NCI-H1694 (cell line): ENCODE data around the gene NKTR.
"Not testable (repeated sequence)": the region's sequence is repeated elsewhere in the genome, so short reads cannot be mapped to it uniquely, and the experiment has no call there.

Experiments
- DNase-seq: peaks from one replicate; lab custom pipeline; 2025; lab: John Stamatoyannopoulos, UW

NKTR gene

DNA sequence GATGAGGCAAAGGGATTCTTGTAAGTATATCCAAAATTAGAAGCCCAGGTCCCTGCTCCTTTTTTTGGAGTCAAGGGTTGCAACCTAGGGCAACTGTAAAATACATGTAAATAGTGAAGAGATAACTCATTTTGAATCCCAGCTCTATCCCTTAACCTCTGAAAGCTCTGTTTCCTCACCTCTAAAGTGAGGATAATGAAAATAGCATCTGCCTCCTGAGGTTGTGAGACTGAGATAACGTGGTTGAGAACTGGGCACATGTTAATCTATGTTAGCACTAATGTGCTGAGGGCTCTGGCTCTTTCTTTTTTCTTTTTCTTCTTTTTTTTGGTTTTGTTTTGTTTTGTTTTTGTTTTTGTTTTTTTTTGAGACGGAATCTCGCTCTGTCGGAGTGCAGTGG lies 4.8 kb upstream of the NKTR start:
- DNase-seq: no peak

DNA sequence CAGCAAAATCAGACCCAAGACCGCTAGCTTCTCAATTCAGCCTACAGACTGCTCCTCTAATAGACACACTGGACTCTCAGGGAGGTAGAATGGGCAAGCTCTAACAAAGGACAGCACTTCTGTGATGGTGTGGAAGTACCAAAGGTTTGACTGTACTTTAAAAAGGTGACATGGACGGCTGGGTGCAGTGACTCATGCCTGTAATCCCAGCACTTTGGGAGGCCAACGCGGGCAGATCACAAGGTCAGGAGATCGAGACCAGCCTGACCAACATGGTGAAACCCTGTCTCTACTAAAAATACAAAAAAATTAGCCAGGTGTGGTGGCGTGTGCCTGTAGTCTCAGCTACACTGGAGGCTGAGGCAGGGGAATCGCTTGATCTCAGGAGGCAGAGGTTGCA lies 3.4 kb upstream of the NKTR start:
- DNase-seq: not testable (repeated sequence)

DNA sequence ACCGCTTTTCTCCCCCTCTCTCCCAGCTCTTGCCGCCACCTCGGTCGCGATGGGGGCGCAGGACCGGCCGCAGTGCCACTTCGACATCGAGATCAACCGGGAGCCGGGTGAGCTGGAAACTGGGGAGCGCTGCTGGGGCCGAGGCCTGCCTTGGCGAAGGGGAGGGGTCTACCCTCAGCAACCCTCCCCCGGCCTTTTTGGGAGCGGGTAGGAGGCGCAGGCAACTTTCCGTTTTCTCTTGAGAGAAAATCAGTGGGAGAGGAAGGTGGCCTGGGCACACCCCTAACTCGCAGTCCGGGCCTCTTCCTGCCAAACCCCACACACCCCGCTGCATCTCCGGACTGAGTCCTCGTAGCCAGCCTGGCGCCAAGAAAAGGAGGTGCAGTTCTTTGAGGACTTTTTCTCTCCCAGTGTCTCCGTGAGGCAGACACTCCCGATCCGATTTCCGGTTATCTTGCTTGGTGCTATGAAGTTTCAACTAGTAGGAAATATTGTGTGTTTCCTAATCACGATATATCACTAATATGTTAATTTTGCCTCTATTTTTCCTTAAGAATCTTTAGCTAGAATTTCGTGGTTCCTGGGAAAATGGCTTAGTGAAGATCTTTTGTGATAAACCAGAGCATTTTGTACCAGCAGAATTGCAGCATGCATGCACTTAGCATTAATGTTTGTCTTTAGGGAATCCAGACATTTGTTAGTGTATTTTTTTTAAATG lies 631 bp downstream of the NKTR start:
- no peak for DNase-seq

DNA sequence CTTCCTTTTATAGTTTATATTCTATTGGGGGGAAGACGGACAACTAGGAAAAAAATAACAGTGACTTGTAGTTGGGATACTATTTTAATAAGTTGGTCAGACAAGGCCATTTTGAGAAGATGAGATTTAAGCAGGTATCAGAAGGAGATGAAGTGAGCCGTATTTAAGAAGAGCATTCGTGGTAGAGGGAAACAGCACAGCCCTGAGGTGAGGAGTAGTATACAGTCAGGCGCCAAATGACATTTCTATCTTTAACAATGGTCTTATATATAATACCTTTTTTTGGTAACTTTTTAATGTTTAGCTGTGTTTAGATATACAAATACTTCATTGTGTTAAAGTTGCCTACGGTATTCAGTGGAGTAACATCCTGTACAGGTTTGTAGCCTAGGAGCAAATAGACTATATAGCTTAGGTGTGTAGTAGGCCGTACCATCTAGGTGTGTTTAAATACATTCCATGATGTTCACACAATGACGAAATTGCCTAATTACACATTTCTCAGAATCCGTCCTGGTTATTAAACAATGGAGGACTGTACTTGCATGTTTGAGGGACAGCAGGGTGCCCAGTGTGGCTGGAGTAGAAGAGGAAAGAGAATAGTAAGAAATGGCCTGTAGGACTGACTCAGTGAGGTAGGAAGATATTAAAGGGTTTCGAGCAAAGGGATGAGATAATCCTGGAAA lies 1.6 kb downstream of the NKTR start:
- DNase-seq: no peak

DNA sequence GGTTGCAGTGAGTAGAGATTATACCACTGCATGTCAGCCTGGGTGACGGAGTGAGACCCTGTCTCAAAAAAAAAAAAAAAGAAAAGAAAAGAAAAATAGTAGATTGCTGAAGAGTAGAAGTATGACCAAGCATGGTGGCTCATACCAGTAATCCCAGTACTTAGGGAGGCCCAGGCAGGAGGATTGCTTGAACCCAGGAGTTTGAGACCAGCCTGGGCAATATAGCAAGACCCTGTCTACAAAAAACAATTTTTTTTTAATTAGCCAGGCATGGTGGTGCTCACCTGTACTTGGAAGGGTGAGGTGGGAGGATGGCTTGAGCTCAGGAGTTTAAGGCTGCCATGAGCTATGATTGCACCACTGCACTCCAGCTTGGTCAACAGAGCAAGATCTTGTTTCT lies 2.5 kb downstream of the NKTR start:
- DNase-seq: no peak

DNA sequence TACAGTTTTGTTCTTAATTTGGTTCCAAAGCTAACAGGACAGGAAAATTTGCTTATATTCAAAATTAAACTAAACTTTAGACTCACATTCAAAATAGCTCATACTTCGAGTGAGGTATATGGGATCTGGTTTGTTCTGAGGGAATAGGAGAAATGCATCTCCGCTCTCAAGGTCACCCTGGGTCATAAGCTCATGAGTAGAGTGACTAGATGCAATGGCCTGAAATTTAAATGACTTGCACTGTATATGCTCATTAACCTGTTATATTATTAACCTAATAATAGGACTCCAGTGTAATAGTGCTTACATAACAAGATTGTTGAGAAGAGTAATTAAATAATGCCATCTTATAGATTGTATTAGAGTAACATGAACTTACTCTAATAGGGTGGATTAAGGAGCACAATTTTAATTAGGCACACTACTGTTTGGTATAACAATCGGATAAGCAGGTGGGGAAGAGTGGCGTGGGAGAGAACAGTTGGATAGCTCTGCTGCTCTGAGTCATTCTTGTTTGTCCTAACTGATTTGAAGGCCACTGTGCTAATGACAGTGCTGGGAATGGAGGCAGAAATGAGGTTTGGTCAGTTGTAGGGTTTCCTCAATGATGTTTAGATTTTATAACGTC lies 5.2 kb downstream of the NKTR start:
- DNase-seq: no peak

DNA sequence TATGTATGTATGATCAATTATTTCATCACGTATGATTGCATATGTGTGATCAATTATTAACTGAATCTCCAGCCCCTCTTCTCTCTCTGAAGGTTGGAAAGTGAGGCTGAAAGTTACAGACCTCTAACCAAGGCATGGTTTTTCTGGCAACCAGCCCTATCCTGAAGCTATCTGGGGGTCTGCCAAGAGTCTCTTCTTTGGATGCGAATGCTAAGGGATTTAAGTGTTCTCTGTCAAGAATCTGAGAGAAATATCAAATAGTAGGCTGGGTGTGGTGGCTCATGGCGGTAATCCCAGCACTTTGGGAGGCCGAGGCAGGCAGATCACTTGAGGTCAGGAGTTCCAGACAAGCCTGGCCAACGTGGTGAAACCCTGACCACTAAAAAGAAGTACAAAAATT lies 8.1 kb downstream of the NKTR start:
- no peak for DNase-seq

DNA sequence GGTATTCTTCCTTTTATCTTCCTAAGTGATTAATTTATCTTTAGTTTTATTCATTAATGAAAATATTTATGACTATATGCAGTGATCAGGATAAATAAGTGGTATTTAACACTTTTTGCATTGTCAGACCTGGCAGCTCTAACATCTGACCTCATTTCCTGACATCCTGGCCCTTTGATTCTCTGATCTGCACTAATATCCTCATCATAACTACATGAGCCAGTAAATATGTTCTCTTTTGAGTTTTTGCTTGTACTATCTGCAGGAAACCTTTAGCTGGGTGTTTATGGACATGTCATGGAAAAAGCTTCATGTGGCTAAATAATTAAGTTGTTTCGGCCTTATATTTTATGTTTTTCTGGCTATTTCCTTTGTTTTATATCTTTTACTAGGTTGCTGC lies 10.5 kb downstream of the NKTR start:
- no peak for DNase-seq

DNA sequence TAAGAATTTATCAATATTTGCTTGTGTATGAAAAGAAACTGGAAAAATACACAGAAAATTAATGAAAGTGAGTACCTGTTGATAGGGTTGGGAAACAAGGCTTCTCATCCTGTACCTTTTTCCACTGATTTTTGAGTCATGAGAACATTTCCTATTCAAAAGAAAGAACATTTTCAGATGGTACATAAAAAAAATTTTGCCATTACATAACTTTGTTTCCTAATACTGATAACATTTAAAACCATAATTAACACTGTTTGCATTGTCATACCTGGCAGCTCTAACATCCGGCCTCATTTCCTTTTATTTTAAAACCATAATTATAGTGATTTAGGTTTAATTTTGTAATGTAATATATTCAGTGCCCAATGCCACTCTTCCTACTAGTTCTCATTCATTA lies 11.7 kb downstream of the NKTR start:
- no peak for DNase-seq

DNA sequence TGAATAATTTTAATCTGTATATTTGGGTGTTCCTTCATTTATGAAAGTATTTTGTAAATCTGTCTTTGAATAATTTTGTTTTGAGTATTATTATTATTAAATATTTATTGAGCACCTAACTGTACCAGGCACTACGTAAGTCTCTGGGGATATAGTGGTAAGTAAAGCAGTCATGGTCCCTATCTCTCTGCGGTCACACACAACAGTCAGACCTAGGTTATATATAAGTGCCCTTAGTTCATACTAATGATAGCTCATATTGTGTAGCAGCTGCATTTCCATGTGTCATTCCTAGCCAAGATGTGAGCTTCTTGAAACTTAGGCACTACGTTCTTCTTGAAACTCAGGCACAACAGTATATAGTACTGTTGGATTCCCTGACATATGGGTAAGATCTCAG lies 12.4 kb downstream of the NKTR start:
- no peak for DNase-seq

DNA sequence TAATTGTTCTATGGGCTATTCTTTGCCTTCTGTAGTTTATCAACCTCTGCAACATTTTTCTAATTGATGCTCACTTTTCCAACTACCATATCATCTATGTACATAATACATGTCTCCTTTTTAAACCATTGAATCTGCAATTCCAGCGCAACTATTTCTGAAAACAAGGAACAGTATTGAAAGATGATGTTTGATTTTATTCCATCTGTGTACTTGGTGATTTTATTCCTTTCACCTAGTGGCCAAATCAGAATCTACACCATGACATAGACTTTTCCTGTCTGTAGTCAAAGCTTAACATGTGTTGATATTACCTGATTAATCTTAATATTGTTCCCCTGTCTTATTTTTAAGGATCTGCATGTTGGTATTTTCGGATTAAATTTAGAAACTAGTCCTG lies 13.0 kb downstream of the NKTR start:
- DNase-seq: no peak

DNA sequence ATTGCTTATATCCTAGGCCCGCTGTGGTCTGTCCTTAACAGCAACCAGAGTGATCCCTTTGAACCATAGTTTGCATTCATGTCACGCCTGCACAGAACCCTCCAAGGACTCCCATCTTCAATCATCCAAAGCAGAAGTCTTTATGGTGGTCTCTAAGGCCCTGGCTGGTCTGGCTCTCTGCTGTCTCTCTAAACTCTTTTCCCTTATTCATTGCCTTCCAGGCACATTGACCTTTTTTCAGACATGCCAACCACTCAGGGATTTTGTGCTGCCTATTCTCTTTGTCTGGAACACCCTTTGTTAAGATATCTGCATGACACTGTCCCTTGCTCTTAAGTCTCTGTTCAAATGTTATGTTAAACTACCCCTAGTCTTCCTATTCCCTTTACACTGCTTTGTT lies 31.1 kb downstream of the NKTR start:
- no peak for DNase-seq

DNA sequence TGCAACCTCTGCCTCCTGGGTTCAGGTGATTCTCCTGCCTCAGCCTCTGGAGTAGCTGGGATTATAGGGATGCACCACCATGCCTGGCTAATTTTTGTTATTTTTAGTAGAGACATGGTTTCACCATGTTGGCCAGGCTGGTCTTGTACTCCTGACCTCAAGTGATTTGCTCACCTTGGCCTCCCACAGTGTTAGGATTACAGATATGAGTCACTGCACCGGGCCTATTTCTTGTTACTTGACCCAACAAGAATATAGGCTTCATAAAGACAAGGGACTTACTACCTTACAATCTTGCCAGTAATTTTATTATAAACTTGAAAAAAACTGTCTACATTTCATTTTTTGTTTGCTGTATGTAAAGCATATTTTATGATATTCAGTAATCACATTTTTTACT lies 31.7 kb downstream of the NKTR start:
- no peak for DNase-seq

DNA sequence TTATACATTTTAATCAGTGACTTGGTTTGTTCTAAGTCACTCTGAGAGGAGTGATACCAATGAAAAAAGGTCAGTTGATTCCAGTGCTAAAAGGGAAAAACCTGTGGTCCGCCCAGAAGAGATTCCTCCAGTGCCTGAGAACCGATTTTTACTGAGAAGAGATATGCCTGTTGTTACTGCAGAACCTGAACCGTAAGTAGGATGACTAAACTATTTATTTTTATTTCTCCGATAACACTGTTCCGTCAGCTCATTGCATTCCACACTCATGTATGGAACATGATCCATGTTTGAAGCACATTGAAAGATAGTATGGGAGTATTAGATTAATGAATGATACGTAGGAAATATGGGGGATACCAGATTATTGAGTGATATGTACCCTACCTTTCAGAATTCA lies 33.1 kb downstream of the NKTR start:
- no peak for DNase-seq

DNA sequence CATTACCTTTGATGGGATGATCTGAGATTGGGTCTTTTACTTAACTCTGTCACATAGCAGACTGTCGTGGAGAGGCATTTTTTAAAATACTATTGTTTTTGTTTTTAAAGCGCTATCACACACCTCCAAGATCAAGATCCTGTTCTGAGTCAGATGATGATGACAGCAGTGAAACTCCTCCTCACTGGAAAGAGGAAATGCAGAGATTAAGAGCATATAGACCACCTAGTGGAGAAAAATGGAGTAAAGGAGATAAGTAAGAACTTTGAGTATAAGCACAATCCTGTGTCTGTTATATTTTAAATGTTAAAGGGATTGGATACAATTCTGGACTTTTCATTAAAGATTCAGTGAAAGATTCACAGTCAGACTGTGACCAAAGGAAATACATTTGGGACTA lies 34.6 kb downstream of the NKTR start:
- no peak for DNase-seq

DNA sequence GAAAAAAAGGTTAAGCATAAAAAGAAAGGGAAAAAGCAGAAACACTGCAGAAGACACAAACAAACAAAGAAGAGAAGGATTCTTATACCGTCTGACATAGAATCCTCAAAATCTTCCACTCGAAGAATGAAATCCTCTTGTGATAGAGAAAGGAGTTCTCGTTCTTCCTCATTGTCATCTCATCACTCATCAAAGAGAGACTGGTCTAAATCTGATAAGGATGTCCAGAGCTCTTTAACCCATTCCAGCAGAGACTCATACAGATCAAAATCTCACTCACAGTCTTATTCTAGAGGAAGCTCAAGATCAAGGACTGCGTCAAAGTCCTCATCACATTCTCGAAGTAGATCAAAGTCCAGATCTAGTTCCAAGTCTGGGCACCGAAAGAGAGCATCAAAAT lies 36.5 kb downstream of the NKTR start:
- no peak for DNase-seq

DNA sequence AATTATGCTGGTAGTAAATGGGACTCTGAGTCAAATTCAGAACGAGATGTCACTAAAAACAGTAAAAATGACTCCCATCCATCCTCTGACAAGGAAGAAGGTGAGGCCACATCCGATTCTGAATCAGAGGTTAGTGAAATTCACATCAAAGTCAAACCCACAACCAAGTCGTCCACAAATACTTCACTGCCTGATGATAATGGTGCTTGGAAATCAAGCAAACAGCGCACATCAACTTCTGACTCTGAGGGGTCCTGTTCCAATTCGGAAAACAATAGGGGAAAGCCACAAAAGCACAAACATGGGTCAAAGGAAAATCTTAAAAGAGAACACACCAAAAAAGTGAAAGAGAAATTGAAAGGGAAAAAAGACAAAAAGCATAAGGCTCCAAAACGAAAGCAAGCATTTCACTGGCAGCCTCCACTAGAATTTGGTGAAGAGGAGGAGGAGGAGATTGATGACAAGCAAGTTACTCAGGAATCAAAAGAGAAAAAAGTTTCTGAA lies 37.9 kb downstream of the NKTR start:
- DNase-seq: no peak

DNA sequence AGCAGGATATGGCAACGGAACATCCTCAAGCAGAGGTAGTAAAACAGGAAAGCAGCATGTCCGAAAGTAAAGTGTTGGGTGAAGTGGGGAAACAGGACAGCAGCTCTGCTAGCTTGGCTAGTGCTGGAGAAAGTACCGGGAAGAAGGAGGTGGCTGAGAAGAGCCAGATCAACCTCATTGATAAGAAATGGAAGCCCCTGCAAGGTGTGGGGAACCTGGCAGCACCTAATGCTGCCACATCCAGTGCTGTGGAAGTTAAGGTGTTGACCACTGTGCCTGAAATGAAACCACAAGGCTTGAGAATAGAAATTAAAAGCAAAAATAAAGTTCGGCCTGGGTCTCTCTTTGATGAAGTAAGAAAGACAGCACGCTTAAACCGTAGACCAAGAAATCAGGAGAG lies 38.7 kb downstream of the NKTR start:
- no peak for DNase-seq

DNA sequence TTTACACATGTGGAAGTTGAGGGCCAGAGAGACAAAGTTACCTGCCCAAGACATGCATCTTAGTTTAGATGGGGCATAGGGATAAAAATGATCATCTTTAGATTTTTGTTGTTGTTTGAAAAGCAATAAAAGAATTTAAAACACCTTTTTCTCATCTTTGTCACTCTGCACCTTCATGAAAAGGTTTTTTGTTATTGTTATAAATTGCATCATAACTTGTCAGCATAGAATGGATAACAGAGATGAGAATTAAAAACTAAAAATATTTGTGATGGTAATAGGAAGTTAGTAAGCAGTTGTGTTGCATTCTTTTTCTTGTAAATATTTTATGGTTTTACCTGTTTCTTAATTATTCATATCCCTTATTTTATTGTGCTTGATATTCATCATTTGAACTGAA lies 39.6 kb downstream of the NKTR start:
- DNase-seq: no peak

DNA sequence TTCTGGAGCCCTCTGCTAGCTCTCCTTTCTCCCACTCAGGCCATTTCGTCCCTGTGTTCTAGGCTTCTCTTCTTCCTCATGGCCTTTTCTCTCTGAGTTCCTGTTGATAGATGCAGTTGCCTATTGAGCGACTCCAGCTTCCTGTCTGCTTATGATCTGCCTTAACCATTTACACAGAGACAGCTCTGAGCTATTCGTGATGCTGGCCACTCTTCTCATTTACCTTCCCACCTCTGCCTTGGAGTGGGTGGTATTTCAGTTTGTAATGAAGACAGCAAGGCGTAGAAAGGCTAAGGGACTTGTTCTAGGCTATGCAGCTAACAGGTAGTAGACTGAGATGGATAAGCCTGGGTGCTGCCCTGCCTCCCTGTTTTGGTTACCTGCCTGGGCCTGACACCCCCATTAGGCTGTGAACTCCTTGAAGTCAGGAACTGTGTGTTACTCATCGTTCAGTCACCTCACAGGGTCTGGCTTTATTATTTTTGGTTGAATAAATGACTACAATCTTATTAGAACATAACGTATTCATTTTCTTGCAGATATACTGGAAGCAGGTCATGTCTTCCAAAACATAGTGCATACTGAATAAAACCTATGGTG lies 40.4 kb downstream of the NKTR start:
- no peak for DNase-seq

DNA sequence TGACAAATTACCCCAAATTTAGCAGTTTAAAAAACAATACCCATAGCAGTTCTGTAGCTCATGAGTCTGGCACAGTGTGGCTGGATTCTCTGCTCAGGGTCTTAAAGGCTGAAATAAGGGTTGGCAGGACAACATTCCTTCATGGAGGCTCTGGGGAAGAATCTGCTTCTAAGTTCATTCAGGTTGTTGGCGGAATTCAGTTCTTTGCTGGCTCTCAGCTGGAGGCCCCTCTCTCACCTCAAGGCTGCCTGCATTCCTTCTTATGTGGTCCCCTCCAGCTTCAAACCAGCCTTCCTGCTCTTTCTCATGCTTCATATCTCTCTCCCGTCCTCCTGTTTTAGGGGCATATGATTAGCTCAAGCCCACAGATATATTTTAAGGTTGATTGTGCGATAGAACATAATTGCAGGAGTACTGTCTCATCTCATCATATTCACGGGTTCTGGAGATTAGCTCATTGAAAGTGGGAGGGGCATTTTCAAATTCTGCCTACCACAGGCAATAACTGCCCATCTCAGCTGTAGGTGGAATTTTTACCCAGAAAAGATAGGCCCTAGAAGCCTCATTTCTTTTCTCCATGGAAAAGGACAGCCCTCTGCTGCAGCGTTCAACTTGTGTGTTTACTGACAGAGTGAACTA lies 47.5 kb downstream of the NKTR start:
- DNase-seq: no peak

DNA sequence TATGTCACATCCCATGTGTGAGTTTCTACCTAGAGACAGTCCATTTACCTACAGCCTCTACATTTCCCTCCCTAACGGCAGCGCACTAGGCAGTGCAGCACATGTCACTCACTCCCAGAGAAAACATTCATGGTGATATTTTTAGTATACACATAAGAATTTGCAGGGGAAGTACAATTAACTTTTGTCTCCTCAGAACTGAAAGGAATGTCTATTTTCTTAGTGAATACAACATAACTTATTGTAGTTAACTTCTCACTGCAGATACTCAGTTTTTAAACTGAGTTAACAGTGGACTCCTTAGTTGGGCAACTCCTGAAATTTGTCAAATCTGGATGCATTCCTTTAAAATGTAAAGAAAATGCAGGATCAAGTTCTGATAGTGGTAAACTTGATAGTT lies 48.5 kb downstream of the NKTR start:
- no peak for DNase-seq

DNA sequence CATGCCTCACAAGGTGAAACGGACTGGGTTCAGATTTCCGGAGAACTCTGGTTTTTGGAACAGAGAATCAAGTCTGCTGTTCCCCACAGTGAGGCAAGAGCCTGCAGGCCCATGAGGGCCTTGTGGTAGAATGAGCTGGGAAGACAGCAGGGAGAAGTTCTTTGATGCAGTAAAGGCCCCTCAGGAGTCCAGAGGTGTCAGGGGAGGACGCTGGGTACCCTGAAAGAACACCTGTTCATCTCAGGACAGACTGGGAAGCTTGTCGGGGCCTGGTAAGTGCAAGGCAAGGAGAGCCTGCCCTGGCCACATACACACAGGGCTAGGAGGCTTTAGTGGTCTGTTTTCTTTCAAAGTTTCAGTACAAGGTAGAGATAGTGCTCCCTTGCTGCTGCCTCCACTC lies 49.3 kb downstream of the NKTR start:
- no peak for DNase-seq
